ENCODE measurements around the gene DSC1.

DSC1 gene

GRCh38 chr18:31112804-31113203 lies 49.9 kb downstream of the DSC1 start:
- no peak for DNase-seq (ENCODE audit: low read depth in 4 of 4, low spot score in 1 of 4)

DNA sequence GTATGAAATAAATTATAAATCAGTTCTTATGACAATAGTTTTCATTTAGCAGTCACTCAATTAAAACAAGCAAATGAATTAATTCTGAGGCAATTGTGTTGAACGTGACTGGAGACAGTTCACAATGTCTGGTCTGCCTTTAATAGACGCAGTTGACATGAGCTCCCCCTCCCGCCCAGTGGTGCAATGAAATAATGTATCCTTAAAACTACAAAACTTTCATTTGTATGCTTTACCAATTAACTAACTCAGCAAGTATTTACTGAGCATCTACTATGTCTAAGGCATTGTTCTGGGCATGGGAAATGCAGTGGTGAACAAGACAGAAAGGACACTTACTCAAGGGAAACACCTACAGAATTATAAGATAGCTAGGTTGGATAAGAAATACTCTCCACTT lies 56.9 kb downstream of the DSC1 start:
- no peak for DNase-seq (ENCODE audit: low read depth in 4 of 4, low spot score in 1 of 4)

DNA sequence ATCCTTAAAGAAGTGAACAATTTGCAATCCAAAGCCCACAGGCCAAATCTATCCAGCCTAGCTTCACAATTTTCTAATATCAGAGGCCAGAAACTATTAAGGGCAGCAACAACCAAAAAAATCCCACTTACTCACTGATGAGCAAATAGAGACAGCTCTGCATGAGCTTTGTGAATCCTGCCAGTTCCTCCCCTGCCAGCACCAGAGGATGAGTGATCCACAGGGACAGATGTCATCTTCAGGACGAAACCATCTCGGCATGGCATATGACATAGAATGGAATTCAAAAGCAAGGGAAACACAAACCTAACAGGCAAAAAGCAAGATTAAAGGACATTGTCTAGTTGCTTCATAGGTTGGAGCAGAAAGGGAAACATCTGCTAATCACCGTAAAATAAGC lies 58.2 kb downstream of the DSC1 start:
- no peak for DNase-seq (ENCODE audit: low read depth in 4 of 4, low spot score in 1 of 4)

DNA sequence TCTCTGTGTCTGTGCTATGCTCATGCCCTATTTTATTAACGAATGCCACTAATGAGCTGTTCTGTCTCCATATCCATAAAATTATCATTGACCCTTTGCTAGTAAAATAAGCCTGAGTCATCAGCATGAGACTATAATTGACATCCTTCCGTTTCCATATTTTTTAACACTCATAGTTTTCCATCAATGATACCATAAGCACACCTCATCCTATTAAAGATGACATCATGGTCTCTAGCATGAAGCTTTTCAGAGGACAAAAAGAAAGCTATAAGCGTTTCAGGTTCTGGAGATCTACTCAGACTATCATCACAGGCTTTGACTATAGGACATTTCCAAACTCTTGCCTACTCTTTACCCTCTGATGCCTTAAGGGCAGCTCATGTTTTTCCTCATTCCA lies 59.2 kb downstream of the DSC1 start:
- DNase-seq (ENCODE audit: low read depth in 4 of 4, low spot score in 1 of 4): no peak

DNA sequence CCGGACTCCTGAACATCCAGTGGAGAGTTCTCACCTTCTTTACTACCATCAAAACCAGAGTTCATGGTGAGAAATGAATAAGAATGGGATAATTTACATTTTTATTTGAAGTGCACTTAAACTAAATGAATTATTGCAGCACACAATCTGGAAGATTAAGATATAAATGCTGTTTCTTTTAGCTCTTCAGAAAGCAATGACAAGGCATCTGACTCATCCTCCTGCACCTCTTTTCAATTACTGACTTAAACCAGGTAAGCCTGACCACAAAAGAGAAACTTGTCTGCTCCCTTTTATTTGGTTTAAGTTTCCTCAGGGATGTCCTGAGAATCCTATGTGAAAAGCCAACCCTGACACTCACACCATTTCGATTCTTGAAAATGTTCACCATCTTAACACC lies 59.7 kb downstream of the DSC1 start:
- no peak for DNase-seq (ENCODE audit: low read depth in 4 of 4, low spot score in 1 of 4)

GRCh38 chr18:31102025-31102684 lies 60.5 kb downstream of the DSC1 start, which contains the start of gene DSC2:
DSC2 (minus strand) TSS chr18:31102421; CDS start chr18:31101971, 450 bp downstream.
- no peak for DNase-seq (ENCODE audit: low read depth in 4 of 4, low spot score in 1 of 4)

- DNase-seq (ENCODE audit: low read depth in 4 of 4, low spot score in 1 of 4): no peak
These were observed 61.3 kb downstream of the DSC1 start for GRCh38 chr18:31101183-31102024.

DNA sequence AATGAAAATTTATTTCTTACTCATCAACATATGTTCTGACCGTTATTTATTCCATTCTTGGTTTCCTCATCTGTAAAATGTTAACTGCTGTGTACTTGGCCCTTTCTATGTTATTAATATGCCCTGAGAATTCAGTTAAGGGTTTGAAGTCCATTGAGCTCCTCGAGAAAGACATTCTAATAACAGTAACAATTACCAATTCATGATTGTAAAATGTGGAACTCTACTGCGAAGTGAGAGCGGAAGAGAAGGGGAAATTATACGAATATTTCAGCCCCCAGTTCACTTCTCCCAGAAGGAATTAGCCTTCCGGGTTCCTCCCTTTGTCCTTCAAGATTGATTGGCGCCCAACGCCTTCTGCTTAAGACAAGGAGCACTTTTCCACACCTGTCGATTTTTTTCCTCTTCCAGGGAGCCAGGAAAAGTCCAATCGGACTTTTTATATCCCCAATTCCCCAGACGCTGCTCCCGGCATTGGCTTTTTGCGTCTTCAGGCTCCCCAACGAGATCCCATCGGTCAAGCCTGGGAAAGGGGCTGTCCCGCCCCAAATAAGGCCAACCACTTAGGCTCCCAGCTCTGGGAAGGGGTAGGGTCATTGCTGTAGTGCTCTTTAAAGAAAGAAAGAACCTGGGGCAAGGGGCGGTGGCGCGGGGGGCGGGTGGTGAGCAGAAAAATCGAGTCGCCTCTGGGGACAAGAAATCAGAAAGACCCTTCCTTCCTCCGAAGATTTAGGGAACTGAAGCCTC lies 62.0 kb downstream of the DSC1 start:
- DNase-seq (ENCODE audit: low read depth in 4 of 4, low spot score in 1 of 4): no peak

- no peak for DNase-seq (ENCODE audit: low read depth in 4 of 4, low spot score in 1 of 4)
These were observed 63.0 kb downstream of the DSC1 start for GRCh38 chr18:31099450-31100230.

GRCh38 chr18:31098878-31099277 lies 63.8 kb downstream of the DSC1 start:
- no peak for DNase-seq (ENCODE audit: low read depth in 4 of 4, low spot score in 1 of 4)

- DNase-seq (ENCODE audit: low read depth in 4 of 4, low spot score in 1 of 4): no peak
These were observed 65.0 kb downstream of the DSC1 start for GRCh38 chr18:31097666-31098065.

DNA sequence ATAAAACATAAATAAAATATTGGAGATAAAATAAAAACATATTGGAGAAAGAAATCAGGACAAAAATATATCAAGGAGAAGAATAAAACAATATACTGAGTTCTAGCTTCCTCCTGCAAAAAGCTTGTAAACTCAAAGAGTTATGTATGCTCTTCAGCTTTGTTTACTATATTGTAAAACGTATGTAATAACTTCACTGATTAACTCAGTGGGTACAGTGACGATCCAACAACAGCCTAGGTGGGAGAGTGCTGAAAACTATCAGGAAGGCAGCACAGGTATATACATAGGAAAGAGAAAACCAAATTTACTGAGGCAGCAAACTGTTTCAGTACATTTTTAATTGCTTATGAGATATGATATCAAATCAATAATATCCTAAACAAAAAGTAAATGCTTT lies 68.8 kb downstream of the DSC1 start:
- no peak for DNase-seq (ENCODE audit: low read depth in 4 of 4, low spot score in 1 of 4)

- DNase-seq (ENCODE audit: low read depth in 4 of 4, low spot score in 1 of 4): no peak
These were observed 69.4 kb downstream of the DSC1 start for GRCh38 chr18:31093294-31093693.

DNA sequence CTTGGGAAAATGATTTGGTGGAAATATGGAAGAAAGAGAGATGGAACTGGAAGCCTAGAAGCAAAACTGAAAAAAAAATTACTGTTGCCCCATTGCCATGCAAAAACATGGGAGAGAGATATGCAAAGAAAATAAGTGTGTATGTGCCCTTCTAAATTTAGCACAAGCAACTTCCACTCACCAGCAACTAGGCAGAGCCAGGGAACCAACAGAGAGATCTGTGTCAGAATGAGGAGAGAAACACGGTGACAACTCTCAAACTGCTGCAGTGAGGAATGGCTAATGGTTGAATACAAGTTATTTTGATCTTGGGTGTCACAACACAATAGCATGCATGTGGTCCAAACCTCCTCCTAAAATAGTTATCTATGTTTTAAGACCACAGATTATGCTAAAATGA lies 71.3 kb downstream of the DSC1 start:
- DNase-seq (ENCODE audit: low read depth in 4 of 4, low spot score in 1 of 4): no peak

- no peak for DNase-seq (ENCODE audit: low read depth in 4 of 4, low spot score in 1 of 4)
These were observed 74.1 kb downstream of the DSC1 start for GRCh38 chr18:31088532-31088931.

GRCh38 chr18:31079973-31080372 lies 82.7 kb downstream of the DSC1 start:
- DNase-seq (ENCODE audit: low read depth in 4 of 4, low spot score in 1 of 4): no peak

Data from stimulated activated CD4-positive, alpha-beta T cell treated with anti-CD3 and anti-CD28 coated beads, Interleukin-1b, Interleukin-23, amount 100 ng/mL, for 24 hours (primary cell).